ENCODE results near the gene ANK2.
A peak's percentile ranks its signal among the peaks of the same experiment; 100 is the strongest.

Gene ANK2

DNA sequence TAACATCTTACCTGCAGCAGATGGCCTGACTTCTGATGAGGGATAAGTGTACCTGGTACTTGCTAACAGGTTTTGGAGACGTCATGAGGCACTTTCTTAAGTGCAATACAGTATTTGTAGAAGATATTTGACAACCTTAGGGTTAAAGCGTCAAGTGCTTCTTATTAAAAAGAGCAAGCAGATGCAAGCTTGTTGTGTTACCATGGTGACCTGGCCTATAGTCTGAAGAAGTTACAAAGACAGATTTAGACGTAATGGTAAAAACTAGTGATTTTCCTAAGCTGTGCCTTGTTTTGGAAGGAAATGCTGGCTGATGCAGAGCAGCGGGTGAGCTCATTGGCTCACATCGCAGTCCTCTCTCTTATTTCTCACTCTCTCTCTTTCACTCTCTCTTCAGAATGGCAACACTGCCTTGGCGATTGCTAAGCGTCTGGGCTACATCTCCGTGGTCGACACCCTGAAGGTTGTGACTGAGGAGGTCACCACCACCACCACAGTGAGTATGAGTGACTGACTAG is 243.6 kb downstream of the ANK2 start:
- DNase-seq, result no peak

DNA sequence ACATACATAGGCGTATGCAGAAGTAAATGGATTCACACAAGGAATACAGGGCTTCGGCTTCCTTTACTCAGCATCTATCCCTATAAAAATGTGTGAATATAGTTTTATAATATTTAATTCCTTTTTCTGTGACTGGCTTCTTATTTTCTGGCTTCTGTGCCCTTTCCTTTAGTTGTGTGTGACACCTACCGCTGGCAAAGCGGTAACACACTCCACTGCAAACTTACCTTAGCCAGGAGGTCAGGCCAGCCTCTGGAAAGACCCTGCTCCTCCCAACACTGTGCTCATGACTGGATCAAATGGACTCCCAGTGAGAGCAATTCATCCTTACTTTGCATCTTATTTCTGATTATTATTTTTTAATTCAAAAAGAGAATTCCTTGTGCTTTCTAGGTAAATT is 244.2 kb downstream of the ANK2 start:
- no peak for DNase-seq

DNA sequence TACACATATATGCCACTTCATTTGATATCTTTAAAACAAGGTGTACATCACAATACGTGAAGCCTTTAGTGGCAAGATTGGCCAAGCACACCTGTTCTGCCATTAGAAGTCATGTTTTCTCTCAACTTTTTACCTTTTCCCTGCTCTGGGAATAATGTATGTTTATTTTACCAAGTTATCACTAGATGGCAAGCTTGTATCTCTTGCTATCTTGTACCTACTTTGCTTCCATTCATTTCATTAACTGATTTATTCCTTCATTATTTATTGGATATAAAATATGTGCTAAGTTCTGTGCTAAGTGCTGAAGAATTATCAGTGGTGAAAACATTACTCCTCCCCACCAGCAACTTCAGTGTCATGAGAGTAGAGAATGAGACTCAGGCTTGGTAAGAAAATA is 245.5 kb downstream of the ANK2 start:
- no peak for DNase-seq

DNA sequence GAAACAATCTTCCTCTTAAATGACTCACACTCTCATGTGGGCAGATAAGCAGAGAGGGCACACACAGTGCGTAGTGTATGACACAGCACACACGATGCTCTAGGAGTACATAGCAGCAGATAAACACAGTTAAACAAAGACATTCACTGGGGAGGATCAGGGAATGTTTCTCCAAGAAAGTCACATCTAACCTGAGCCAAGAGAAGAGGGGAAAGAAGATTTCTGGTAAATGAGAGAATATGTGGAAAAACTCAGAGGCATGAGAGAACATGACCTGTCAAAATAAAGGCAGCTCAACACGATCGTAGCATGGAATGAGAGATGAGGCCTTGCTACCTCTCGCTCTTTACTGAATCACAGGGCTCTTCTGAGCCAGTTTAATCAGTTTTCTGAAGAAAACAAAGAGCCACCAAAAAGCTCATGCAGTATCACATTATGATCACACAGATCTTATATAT is 251.0 kb downstream of the ANK2 start:
- no peak for DNase-seq

DNA sequence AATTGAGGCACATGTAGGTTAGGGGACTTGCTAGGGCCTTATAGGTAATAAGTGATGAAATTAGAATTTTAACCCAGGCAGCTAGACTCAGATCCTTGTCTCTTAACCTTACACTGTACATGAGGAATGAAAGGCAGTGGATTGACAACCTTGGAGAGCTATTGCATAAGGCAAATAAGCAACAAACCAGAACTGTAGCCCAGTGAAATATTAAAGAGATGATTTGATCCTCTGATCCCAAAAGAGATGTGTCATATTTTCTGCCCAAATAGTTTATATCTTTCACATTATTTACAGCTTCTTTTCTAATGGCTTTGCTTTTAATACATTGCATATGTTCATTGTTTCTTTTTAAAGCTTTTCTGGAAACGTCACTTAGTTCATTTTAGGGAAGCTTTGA is 252.6 kb downstream of the ANK2 start:
- DNase-seq, result no peak

DNA sequence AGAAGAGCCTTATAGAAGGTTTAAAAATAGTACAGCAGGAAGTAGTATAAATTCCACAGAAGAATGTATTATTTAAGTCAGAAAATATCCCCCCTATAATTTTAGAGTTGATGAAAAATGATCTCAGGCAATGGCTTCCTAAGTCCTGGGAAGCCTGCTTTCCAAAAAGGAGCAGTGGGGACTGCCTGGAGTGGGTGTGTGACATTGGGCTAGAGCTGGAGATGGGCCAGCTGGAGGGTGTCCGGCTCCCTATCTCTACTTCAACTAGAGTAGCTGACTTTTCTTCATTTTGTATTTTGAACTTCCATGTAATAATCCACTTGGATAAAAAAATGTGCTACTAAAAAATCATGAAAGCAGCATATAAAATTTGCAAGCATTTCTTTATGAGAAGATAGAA is 253.9 kb downstream of the ANK2 start:
- DNase-seq, result no peak

DNA sequence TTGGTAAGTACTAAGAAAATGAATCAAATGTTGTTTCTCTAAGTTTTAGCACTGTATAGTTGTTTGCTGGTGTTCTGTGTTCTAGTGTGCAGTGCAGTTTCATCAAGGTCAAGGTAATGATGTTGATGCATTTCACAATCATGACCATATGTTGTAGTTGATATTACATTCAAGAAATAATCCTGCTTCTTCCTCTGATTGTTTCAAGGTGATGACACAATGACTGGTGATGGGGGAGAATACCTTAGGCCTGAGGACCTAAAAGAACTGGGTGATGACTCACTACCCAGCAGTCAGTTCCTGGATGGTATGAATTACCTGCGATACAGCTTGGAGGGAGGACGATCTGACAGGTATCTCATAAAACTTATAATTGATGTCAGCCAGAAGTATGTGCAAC is 261.6 kb downstream of the ANK2 start:
- DNase-seq, result no peak

DNA sequence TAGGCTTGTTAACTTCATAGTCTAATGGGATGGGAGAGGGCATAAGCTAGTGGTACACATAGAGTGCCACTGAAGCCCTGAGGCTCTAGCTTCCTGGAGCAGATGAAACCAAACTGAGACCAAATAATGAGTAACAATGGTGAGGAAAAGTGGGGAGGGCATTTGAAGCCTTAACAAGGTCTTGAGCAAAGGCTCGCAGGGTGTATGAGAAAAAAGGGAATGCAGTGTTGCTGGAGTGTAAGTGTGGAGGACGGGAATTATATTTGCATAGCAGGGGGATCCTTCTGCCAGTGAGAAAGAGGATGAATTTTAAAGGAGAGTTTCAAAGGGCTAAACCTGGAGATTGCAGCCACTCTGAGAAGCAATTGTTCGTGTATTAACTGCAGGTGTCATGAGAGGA is 263.1 kb downstream of the ANK2 start:
- no peak for DNase-seq

DNA sequence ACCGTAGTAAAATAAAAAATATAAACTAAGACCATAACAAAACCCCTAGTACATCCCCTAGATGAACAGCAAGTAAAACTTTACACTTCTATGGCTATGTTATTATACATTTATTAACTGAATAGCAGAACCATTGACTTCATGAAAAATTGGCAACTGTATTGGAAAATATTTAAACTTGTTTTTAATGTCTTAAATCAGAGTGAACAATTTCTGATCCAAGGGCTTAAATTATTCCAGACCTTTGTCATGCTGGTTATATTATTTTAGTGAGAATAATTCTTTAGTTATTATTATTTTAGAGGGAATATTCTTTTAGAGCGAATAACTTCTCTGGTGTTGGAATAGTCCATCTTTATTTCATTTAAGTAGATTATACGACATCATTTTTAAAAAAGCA is 265.0 kb downstream of the ANK2 start:
- DNase-seq, result no peak

DNA sequence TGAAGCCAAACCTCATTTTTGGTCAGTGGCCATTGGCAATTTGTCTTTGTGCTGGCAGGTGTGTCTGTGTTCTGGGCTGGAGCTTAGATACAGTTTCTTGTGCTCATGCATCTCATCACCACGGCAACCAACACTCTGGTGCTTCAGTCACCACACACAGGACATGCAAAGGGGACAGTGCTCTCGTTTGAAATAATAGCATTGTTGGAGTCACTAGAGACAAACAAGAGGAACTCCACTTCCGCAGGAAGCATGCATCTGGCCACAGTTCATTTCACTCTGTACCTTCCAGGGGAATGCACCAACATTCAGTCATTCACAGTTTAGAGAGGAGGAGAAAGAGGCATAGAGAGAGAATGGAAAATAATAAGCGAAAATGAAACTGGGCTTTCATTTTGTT is 267.4 kb downstream of the ANK2 start:
- DNase-seq, result no peak

DNA sequence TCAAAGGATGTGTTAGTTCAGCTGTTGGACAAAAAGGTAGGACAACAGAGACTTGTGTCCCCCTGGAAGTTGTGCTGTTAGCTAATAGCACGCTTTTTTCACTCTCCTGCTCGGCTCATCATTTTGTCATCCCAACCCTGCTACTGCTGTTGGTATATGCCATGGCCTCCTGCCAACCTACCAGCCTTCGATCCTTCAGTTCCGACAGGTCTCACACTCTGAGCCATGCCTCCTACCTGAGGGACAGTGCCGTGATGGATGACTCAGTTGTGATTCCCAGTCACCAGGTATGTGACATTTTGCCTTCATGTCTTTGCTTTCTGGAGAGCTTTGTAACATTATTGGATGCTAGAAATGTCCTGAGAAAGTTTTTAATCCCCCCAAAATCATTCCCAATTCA is 268.1 kb downstream of the ANK2 start:
- DNase-seq, result no peak

DNA sequence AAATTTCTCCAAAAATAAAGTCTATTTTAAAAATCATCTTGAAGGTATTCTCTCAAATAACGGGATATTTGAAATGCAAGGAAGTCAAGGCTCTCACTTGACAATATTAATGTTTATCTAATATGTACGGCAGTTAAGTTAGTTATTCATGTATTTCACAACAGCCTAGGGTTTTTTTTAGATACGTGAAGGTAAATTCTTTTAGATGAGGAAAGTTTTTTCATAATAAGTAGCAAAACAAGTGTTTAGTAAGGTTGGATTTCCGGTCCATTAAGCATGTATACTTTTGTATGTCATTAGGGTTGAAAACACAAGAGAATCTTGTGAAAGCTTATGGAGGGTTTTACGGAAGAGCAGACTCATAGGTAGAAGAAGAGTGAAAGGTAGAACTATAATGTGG is 273.3 kb downstream of the ANK2 start:
- DNase-seq, result no peak

DNA sequence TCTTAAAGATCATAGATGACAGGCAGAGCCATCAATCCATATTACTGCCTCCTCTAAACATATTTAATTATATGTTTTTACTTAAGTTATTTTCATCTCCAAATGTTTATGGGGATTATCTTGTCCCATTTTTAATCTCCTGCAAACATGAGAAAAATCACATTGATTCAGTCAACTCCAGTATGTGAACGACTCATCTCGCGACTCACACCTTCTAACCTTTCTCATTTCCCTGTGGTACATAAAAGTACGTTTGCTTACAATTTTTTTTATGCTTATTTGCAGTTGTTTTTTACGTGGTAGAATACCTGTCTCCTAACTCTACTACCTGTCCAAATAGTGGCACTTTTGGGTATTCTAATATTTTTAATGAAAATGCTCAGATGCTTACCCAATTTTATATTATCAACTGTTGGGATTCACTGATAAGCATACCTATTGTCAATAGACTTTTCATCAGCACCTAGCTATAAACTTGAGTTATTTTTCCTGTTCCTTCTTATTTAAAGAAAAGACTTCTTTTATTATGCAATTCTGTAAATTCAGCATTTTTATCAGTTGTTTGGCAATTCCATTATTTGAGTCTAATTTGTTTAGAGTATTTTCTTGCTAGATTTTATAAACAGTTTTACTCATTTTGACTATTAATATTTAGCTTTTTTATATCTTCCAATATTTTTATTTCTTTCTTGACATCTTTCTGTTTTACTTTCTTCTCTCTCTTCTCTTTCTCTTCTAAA is 276.6 kb downstream of the ANK2 start:
- DNase-seq, result no peak

DNA sequence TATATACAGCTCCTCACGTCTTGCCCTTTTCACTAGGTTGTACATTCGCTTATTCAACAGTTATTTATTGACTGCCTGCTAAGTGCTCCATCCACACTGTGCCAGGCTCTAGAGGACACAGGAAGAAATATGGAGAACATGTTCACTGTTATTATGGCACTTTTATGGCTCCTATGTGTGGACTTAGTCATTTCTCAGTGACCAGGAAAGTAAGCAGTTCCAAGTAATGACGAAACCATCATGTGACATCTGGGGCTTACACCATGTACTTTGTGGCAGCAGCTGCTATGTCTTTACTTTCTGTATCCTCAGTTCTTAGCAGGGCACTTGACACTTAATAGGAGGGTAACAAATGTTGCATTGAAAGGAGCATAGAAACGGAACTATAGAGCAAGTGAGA is 278.0 kb downstream of the ANK2 start:
- DNase-seq, result no peak

DNA sequence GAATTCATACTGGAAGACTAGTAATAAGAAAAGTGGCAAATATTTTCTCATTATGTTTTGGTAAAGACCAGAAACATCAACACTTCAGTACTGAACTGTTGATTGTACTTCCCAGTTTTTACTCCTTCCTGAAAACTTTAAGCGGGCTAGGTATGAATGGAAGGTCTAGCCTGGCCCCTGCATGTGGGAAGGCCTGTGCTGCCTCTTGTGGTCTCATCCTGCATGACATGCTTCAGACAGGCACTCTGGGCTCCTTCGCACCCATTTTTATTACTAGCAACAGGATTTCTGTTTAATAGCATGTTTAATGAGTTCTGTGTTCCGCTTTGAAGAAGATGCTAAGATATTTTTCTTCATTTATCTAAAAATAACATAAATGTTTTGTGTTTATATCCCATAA is 279.1 kb downstream of the ANK2 start:
- DNase-seq, result peak; percentile 34

DNA sequence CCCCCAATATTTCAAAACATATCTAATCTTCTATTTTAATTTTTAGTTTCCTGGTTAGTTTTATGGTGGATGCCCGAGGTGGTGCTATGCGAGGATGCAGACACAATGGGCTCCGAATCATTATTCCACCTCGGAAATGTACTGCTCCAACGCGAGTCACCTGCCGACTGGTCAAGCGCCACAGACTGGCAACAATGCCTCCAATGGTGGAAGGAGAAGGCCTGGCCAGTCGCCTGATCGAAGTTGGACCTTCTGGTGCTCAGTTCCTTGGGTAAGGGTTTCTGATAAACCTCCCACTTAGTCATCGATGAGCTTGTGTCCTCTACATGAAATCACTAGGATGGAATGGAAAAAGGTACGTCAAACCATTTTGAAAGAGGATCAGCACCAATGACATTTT is 280.7 kb downstream of the ANK2 start:
- no peak for DNase-seq

DNA sequence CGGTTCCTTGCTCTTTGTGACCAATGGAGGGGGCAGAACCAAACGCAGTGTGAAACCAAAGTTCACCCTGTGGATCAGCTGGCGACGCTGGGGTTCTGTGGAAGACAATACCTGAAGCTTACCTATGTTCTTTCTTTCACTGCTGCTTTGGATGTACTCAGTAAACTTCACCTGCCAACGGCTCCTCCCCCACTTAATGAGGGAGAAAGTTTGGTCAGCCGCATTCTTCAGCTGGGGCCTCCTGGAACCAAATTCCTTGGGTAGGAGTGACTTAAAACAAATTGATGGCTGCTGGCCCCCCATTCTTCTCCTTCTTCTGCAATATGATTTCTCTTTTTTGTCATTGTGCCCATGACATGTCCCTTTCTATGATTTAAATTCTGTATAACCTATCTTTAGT is 282.4 kb downstream of the ANK2 start:
- DNase-seq, result no peak

DNA sequence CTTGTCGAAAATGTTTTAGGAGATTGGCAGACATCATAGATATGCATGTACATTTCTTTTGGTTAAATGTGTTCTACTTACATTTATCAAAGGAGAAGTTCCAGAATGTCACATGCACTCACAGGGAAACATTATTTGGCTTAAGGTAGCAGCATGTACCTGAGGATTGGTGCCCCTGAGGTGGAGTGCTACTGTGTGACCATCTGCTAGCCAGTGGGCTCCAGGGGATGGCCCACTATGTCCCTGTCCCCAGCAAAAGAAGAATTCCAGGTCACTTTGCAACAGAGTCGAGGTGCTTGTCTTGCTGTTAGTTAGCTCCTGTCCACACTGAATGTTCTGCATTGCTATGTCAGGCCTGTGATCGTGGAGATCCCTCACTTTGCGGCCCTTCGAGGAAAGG is 283.2 kb downstream of the ANK2 start:
- DNase-seq, result no peak

DNA sequence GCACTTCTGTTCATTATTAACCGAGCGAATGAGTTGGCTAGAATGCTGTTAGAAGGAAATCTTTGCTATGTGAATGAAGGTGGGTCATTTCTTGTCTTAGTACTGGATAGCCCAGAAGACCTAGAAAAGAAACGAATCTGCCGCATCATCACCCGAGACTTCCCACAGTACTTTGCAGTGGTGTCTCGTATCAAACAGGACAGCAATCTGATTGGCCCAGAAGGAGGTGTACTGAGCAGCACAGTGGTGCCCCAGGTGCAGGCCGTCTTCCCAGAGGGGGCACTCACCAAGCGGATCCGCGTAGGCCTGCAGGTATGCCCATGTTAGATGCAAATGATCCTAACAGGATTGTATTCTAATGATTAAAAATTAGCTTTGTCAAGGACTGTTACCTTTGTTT is 286.3 kb downstream of the ANK2 start:
- DNase-seq, result no peak

DNA sequence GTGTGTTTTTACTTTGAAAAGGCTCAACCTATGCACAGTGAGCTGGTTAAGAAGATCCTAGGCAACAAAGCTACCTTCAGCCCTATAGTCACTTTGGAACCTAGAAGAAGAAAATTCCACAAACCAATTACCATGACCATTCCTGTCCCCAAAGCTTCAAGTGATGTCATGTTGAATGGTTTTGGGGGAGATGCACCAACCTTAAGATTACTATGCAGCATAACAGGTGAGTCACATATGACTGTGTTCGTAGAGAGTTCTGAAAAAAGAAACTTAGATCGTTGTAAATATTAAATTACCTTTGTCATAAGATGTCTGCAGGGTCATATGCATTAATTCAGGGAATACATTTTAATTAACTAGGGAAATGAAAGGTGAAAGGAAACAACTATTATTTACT is 287.1 kb downstream of the ANK2 start:
- DNase-seq, result no peak

DNA sequence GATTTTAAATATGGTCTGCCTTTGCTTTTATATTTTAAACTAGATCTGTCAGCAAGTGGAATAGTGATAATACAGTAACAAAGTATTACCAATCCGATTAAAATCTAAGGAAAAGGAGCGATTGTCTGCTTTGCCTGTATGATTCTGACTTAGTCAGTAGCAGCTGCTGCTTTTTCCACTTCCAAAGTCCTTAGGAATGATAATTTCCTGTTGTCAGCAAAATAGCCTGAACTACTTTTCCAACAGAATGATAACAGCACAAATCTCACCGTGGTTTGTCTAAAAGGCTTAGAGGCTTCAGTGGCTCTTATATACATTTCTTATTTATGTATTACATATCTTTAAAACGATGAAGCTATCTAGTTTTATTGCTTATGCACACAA is 290.0 kb downstream of the ANK2 start:
- DNase-seq, result no peak

DNA sequence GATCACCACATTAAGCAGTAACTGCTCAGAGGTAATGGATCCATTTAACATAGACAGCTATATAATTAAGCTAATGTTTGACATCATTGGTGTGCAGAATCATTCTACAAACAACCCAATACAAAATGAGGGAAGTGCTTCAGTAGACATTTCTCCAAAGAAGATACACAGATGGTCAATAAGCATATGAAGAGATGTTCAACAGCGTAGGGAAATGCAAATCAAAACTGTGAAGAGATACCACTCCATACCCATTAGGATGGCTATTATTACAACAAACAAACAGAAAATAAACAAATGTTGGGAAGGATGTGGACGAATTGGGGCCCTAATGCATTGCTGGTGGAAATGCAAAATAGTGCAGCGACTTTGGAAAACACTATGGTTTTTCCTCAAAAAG is 294.6 kb downstream of the ANK2 start:
- no peak for DNase-seq

DNA sequence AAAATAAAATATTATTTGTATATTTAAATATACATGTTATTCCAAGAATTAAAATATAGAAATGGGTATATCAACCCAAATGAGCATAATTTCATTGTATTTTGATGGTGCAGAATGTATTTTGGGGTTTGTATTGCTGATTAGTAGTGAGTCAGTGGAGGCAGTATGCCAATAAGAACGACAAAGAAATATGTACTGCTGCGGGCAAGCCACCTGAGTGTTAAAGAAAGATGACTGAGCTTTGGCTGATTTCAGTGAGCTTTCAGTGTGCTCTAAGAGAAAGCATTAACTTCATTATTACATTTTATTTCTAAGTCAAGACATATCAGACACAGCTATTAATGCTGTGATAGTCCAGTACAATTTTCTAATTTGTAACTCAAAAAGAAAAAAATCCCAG is 297.8 kb downstream of the ANK2 start:
- no peak for DNase-seq

DNA sequence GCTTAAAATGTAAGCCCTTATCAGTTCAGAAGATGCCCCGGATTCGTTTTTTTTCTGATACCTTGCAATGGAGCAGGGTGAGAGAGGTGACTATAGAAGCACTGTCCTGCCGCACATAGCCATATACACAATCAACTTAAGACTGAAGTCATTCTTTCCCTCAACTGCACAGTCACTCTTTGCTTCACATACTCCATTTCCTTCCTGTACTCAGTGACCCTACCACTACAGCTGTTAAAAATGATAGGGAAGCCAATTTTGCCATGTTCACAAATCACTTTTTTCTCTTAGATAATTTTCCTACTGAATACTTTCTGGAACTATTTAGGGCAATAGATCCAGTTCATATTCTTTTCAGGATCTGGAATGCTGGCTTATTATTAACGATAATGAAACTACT is 300.0 kb downstream of the ANK2 start:
- no peak for DNase-seq

DNA sequence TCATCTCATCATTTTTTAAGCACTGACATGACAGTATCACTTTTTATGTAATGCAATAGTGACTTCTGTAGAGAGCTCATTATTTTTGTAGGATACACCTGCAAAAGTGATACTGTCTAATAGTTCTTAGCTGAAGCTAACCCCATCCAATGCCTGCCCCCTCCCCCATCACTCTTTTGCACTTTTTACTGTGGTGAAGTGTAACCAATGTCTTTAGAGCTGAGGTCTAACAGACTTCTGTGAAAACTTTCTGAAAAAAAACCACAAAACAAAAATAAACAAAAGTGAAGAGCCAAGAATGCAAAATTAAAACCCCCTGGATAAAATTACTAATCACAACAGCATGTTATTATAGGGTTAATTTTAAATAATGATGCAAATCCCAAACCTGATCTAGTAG is 301.1 kb downstream of the ANK2 start:
- DNase-seq, result no peak
